GM19238 (cell line): ENCODE data around the gene DOCK3.
A peak's percentile ranks its signal among the peaks of the same experiment; 100 is the strongest.
"Not testable (repeated sequence)": the region's sequence is repeated elsewhere in the genome, so short reads cannot be mapped to it uniquely, and the experiment has no call there.

Experiments
- DNase-seq: peaks from one replicate; pipeline ENCODE4 v3.0.0; 2011; ENCODE audit warnings: low spot score; ENCODE audit not compliant: insufficient read length

Gene DOCK3

GRCh38 chr3:51082363-51082762, 407.6 kb downstream of the DOCK3 start:
- no peak for DNase-seq

- no peak for DNase-seq
Observed at GRCh38 chr3:51083490-51083889, 408.8 kb downstream of the DOCK3 start.

- DNase-seq = not testable (repeated sequence)
Observed at GRCh38 chr3:51092141-51092540, 417.4 kb downstream of the DOCK3 start.

GRCh38 chr3:51094838-51095237, 420.1 kb downstream of the DOCK3 start:
- not testable (repeated sequence) for DNase-seq

- DNase-seq = peak; percentile 8
Observed at GRCh38 chr3:51099794-51100535, 425.2 kb downstream of the DOCK3 start.

- DNase-seq = no peak
Observed at GRCh38 chr3:51100536-51100851, 425.8 kb downstream of the DOCK3 start.

- no peak for DNase-seq
Observed at GRCh38 chr3:51102396-51102795, 427.7 kb downstream of the DOCK3 start.

GRCh38 chr3:51106242-51106876, 431.6 kb downstream of the DOCK3 start:
- no peak for DNase-seq

- DNase-seq = no peak
Observed at GRCh38 chr3:51110586-51110985, 435.9 kb downstream of the DOCK3 start.

- no peak for DNase-seq
Observed at GRCh38 chr3:51122944-51123343, 448.2 kb downstream of the DOCK3 start.

- DNase-seq = no peak
Observed at GRCh38 chr3:51123531-51123930, 448.8 kb downstream of the DOCK3 start.

GRCh38 chr3:51131607-51132006, 456.9 kb downstream of the DOCK3 start:
- not testable (repeated sequence) for DNase-seq

GRCh38 chr3:51137715-51138114, 463.0 kb downstream of the DOCK3 start:
- no peak for DNase-seq

GRCh38 chr3:51139616-51140015, 464.9 kb downstream of the DOCK3 start:
- DNase-seq = no peak

GRCh38 chr3:51141573-51141972, 466.8 kb downstream of the DOCK3 start:
- no peak for DNase-seq

- DNase-seq = no peak
Observed at GRCh38 chr3:51145811-51146585, 471.3 kb downstream of the DOCK3 start.

GRCh38 chr3:51146781-51147180, 472.1 kb downstream of the DOCK3 start:
- no peak for DNase-seq

- DNase-seq = no peak
Observed at GRCh38 chr3:51156147-51156546, 481.4 kb downstream of the DOCK3 start.

GRCh38 chr3:51163051-51163450, 488.3 kb downstream of the DOCK3 start:
- no peak for DNase-seq

GRCh38 chr3:51173518-51174271, 499.0 kb downstream of the DOCK3 start:
- DNase-seq = no peak

- no peak for DNase-seq
Observed at GRCh38 chr3:51176923-51177322, 502.2 kb downstream of the DOCK3 start.

GRCh38 chr3:51186446-51186845, 511.7 kb downstream of the DOCK3 start:
- DNase-seq = not testable (repeated sequence)
